NOMO-1 treated with dmso at 0.1 percent for 144 hours (cell line): Measurements from ENCODE around the gene ARHGAP24.
"Not testable (repeated sequence)": the region's sequence is repeated elsewhere in the genome, so short reads cannot be mapped to it uniquely, and the experiment has no call there.

Experiments
- DNase-seq: peaks from one replicate; lab custom pipeline; 2025; ENCODE audit not compliant: unreplicated experiment; lab: John Stamatoyannopoulos, UW

ARHGAP24 gene

DNA sequence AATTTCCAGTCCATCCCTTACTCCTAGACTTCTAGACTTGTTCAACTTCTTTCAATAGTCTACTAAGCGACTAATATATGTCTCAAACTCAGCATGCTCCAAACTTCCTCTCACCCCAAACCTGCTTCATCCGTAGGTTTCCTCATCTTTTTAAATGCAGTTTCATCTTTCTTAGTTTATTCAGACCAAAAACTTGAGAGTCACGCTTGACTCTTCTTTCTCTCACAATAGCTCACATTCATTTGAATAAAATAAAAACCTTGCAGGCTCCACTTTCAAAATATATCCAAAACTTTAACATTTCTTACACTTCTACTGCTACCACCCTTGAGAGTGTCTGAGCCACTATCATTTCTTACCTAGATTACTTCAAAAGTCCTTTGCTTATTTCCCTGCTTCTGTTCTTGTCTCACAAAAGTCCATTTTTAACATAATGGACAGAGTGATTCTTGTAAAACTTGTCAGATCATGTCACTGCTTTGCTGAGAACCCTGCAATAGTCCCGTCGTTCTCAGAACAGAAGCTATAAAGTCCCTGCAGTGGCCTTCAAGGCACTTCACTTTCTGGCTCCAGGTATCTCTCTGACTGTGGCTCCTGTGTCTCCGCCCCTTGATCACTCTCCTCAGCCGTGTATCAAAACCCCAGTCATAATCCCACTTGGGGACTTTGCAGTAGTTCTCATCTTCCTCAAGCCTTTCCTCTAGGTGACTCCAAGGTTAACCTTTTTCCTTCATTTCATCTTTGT lies 167.6 kb downstream of the ARHGAP24 start:
- DNase-seq, result no peak

GRCh38 chr4:85644061-85644460 lies 169.1 kb downstream of the ARHGAP24 start:
- DNase-seq, result no peak

GRCh38 chr4:85650908-85651307 lies 176.0 kb downstream of the ARHGAP24 start:
- DNase-seq, result no peak

GRCh38 chr4:85656759-85657505 lies 182.0 kb downstream of the ARHGAP24 start:
- DNase-seq, result peak; percentile 10

- DNase-seq, result no peak
These were observed 184.0 kb downstream of the ARHGAP24 start for GRCh38 chr4:85658766-85659439.

- DNase-seq, result no peak
These were observed 184.8 kb downstream of the ARHGAP24 start for GRCh38 chr4:85659610-85660218.

GRCh38 chr4:85666625-85667024 lies 191.7 kb downstream of the ARHGAP24 start:
- not testable (repeated sequence) for DNase-seq

DNA sequence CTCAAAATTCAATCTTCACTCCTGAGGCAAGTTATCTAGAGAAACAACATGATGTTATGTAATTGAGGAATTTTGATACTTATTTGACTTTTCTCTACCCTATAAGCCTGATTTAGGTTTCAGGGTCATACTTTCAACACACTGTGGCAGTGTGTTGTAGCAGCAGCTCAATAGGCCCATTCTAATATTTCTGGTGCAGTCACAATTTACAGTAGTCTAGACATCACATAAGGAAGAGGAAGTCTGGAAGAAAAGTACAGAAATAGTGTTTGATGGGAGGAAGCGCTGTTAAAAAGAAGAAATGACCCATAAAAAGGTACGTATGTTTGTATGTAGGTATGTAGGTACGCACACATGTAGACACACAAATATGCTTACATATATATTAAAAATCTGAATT lies 194.3 kb downstream of the ARHGAP24 start:
- DNase-seq, result peak; percentile 49

DNA sequence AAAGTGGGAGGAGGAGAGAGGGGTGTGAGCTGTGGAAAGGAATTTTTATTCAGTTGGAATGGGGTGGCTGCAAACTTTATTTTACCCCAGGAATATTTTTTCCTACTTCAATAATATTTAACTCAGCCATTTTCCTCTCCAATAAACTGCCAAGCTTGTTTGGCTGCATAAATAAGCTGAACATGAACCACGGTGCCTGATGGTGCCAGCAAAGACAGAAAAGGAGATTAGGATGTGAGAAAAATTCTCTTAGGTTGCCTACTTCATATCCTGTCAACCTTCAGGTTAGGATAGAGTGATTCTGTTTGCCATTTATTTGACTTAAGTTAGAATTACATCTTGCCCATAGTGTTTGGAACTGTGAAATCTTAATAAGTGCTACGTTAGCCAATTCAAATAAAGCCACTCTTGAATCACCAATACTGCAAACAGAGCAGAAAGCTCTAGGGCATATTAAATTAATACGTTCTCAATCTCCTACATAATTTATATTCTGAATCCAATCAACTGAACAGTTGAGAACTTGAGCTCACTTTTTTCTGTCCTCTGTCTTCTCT lies 195.1 kb downstream of the ARHGAP24 start:
- DNase-seq, result no peak

DNA sequence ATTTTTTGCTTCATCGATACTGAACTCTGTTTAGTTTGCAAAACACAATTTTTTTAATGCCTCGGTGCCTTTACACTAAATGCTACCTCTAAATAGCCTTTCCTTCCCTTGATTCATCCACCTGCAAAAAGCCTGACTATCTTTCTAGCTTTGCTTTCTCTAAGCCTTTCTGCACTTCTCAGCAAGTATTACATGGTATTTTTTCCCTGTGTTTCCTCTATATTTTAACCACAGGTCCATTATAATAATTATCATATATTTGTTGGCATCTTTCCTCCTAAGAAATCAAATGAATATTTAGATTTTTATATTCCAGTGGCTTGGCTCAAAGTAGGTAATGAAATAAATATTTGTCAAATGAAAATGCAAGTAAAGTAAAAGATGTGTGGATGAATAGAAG lies 196.2 kb downstream of the ARHGAP24 start:
- DNase-seq, result no peak

- no peak for DNase-seq
These were observed 197.2 kb downstream of the ARHGAP24 start for GRCh38 chr4:85672116-85672515.

GRCh38 chr4:85672959-85673358 lies 198.0 kb downstream of the ARHGAP24 start:
- no peak for DNase-seq

GRCh38 chr4:85673540-85673939 lies 198.6 kb downstream of the ARHGAP24 start:
- DNase-seq, result no peak

GRCh38 chr4:85675076-85676049 lies 200.4 kb downstream of the ARHGAP24 start:
- DNase-seq, result no peak

GRCh38 chr4:85676050-85676425 lies 201.1 kb downstream of the ARHGAP24 start:
- no peak for DNase-seq

- no peak for DNase-seq
These were observed 202.1 kb downstream of the ARHGAP24 start for GRCh38 chr4:85676850-85677590.

DNA sequence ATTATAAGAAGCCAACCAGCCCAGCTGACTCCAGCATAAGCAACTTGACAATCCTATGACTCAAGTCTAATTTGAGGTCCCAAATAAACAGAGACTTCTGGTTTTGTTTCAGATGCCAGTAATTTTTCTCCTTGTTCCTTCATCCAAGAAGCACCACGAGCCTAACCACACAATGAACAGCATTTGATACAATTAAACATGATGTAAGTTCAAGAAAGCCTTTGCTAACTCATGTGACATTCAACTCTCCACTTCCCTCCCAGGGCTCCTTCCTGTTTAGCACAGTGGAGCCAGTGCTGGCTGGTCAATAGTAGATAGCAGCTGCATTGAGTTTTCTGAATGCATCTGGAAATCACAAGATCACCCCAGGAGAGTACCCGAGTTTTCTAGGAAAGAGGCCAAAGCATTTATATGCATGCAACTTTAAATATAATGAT lies 206.3 kb downstream of the ARHGAP24 start:
- peak; percentile 87 for DNase-seq

DNA sequence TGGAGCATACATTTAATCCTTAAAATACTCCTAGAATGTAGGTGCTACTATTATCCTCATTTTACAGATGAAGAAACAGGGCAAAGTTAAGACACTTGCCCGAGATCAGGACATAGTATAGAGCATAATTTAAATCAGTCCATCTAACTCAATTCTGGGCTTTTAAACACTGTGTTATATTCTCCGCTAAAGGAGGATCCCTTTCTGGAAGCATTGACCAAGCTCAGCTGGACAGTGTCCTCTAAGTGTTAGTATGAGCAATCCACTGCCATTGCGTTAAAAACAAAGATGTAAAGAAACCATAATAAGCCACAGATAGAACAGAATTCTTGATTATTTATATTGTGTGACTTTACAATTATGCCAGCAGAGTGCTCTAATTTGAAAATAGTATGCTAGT lies 207.0 kb downstream of the ARHGAP24 start:
- no peak for DNase-seq

- DNase-seq, result no peak
These were observed 207.4 kb downstream of the ARHGAP24 start for GRCh38 chr4:85682391-85682790.
